ENCODE results near the gene TGM4. TPM values are rescaled to one million over a fixed set of nuclear protein-coding genes. Genes with fewer than 3 reads are reported as not detected.
"Not testable (repeated sequence)": the region's sequence is repeated elsewhere in the genome, so short reads cannot be mapped to it uniquely, and the experiment has no call there.

The TGM4 gene
- polyA plus RNA-seq, 1 donor: 0.04 TPM

DNA sequence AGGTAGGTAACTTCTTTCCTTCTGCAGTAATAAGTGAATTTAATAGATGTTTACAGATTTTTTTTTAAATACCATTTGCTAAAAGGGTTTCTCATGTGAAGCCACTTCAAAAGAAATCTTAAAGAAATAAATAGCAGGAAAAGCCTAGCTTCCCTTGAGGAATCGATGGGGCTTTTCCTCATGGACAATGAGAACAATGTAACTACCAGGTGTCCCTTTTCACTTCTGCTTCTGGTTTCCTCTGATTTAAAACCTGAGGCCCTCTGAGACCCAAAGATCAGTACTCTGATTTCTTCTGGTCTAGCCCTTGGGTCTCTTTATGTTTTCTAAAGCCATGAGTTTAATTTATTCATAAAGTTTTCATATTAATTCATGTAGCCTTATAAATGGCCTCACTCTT lies 25.8 kb upstream of the TGM4 start:
- Histone ChIP-seq H3K36me3 (ENCODE audit: control insufficient read depth, insufficient read depth, low read length) (peaks cover 5% of the 10 kb centered on the region), H3K27me3 (ENCODE audit: control insufficient read depth, insufficient read depth, low read length) (no peaks in the 10 kb centered on the region), H3K4me3 (ENCODE audit: low read length) (no peak overlapping the region), H3K4me1 (ENCODE audit: control insufficient read depth, insufficient read depth, low read length) (no peaks in the 10 kb centered on the region), H3K9me3 (ENCODE audit: control insufficient read depth, low read depth, low read length) (no peaks in the 10 kb centered on the region), H3K27ac (ENCODE audit: low read length) (no peak overlapping the region)
- no peak for DNase-seq
- 83% methylated on average over 1 of the region's 1 CpG for WGBS (ENCODE audit: insufficient coverage, low lambda C conversion rate)

DNA sequence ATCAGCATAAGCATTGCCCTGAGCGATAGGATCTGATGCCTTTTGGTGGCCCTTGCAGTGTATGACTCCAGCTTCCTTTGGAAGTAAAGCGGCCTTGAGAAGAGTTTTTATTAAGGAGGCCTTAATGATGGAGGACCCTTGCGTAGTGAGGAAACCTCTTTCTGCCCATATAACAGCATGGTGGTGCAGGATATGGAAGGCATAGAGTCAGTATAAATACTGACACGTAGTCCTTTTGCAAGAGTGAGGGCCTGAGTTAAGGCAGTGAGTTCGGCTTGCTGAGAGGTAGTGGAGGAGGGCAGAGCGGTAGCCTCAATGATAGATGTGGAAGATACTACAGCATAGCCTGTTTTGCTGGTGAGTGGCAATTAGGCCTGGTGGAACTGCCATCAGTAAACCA lies 17.7 kb upstream of the TGM4 start:
- no CpG with 5 or more reads among the region's 6 CpGs for WGBS (ENCODE audit: insufficient coverage, low lambda C conversion rate)
- H3K4me3 ChIP-seq (ENCODE audit: low read length); H3K27me3 ChIP-seq (ENCODE audit: control insufficient read depth, insufficient read depth, low read length); H3K4me1 ChIP-seq (ENCODE audit: control insufficient read depth, insufficient read depth, low read length); H3K27ac ChIP-seq (ENCODE audit: low read length); H3K36me3 ChIP-seq (ENCODE audit: control insufficient read depth, insufficient read depth, low read length); H3K9me3 ChIP-seq (ENCODE audit: control insufficient read depth, low read depth, low read length); DNase-seq: not testable (repeated sequence)

DNA sequence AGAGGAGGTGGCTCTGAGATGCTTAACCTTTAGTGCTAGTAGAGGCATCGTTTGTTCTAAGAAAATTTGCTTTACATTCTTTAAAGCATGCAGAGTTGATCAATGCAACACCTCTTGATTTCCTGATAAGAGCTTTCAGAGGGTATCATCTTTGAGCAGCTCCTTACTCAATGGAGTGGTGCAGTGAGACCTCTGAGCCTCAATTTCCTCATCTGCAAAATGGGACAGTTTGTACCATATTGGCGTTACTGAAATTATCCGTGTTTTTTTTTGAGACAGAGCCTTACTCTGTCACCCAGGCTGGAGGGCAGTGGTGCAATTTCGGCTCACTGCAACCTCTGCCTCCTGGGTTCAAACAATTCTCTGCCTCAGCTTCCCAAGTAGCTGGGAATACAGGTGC lies 14.3 kb upstream of the TGM4 start:
- peaks cover 3% of the 10 kb centered on the region for H3K36me3 ChIP-seq (ENCODE audit: control insufficient read depth, insufficient read depth, low read length)
- no CpG with 5 or more reads among the region's 4 CpGs for WGBS (ENCODE audit: insufficient coverage, low lambda C conversion rate)
- DNase-seq: no peak
- H3K27ac ChIP-seq (ENCODE audit: low read length): no peak overlapping the region
- no peaks in the 10 kb centered on the region for H3K9me3 ChIP-seq (ENCODE audit: control insufficient read depth, low read depth, low read length)
- H3K4me1 ChIP-seq (ENCODE audit: control insufficient read depth, insufficient read depth, low read length): peaks cover 6% of the 10 kb centered on the region
- no peak overlapping the region for H3K4me3 ChIP-seq (ENCODE audit: low read length)
- no peaks in the 10 kb centered on the region for H3K27me3 ChIP-seq (ENCODE audit: control insufficient read depth, insufficient read depth, low read length)

DNA sequence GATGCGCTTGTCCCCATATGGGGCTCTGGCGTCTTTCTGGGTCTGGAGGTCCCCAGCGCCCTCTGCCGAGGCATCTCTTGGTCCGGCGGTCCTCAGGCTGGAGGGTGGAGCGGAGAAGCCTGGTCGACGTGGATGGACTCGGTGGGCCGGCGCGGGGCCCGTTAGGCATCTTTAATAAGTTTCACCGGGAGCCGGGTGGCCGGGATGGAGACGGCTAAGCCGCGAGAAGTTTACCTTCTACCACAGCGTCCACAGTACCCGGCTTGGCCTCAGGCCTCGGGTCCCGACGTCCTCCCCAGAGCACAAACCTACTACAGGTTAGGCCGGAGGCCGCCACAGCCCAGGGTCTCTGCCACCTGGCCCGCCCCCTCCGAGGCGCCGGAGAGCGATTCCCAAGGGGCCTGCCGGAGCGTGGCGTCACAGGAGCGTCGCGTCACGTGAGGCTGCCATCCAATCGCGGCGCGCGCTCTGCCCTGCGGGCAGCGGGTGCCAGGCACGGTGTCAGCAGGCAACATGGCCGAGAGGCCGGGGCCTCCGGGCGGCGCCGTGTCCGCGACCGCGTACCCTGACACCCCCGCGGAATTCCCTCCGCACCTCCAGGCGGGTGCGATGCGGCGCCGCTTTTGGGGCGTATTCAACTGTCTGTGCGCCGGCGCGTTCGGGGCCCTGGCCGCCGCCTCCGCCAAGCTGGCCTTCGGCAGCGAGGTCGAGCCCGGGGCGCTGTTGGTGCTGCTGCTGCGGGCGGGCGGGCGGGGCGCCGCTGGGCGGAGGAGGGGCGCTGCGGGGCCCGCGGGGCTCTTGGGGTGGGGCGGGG lies 12.8 kb upstream of the TGM4 start, which contains the start of gene TMEM42:
Gene TMEM42, plus strand, starts transcription at position 501 of the 814 bp plus-strand sequence. Its CDS starts 13 bp downstream, at position 514.
- H3K9me3 ChIP-seq (ENCODE audit: control insufficient read depth, low read depth, low read length): no peaks in the 10 kb centered on the region
- DNase-seq: peak; percentile 90 to 95
- peak within 1 kb of the TSS; percentile 80 for H3K27ac ChIP-seq (ENCODE audit: low read length)
- peak within 1 kb of the TSS; percentile 63 for H3K4me3 ChIP-seq (ENCODE audit: low read length)
- no CpG with 5 or more reads among the region's 91 CpGs for WGBS (ENCODE audit: insufficient coverage, low lambda C conversion rate)
- H3K4me1 ChIP-seq (ENCODE audit: control insufficient read depth, insufficient read depth, low read length): peaks cover 6% of the 10 kb centered on the region
- peaks cover 7% of the 10 kb centered on the region for H3K36me3 ChIP-seq (ENCODE audit: control insufficient read depth, insufficient read depth, low read length)
- H3K27me3 ChIP-seq (ENCODE audit: control insufficient read depth, insufficient read depth, low read length): no peaks in the 10 kb centered on the region

DNA sequence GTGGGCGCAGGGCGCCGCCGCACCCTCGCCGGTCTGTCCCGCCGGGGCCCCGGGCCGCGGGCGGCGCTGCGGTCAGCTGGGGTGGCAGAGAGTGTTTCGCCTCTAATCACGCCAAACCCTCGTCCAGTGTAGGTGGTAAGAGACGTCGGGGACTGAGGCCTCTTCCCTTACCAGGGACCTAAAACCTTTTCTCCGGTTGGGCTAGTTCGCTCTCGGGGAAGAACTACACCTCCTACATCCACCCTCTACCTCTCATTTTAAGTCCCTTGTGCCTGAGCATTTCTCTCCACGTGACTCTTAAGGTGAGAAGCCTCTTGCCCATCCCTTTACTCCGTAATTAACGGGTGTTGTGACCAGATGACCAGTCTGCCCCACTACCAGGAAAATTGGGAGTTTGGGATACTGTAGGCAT lies 12.2 kb upstream of the TGM4 start:
- Histone ChIP-seq H3K27me3 (ENCODE audit: control insufficient read depth, insufficient read depth, low read length) (no peaks in the 10 kb centered on the region), H3K36me3 (ENCODE audit: control insufficient read depth, insufficient read depth, low read length) (peaks cover 7% of the 10 kb centered on the region), H3K4me1 (ENCODE audit: control insufficient read depth, insufficient read depth, low read length) (peaks cover 6% of the 10 kb centered on the region), H3K27ac (ENCODE audit: low read length) (peak overlapping the region; percentile 68), H3K9me3 (ENCODE audit: control insufficient read depth, low read depth, low read length) (no peaks in the 10 kb centered on the region), H3K4me3 (ENCODE audit: low read length) (peak overlapping the region; percentile 63)
- WGBS (ENCODE audit: insufficient coverage, low lambda C conversion rate): no CpG with 5 or more reads among the region's 25 CpGs
- DNase-seq: peak; percentile 12 to 70

DNA sequence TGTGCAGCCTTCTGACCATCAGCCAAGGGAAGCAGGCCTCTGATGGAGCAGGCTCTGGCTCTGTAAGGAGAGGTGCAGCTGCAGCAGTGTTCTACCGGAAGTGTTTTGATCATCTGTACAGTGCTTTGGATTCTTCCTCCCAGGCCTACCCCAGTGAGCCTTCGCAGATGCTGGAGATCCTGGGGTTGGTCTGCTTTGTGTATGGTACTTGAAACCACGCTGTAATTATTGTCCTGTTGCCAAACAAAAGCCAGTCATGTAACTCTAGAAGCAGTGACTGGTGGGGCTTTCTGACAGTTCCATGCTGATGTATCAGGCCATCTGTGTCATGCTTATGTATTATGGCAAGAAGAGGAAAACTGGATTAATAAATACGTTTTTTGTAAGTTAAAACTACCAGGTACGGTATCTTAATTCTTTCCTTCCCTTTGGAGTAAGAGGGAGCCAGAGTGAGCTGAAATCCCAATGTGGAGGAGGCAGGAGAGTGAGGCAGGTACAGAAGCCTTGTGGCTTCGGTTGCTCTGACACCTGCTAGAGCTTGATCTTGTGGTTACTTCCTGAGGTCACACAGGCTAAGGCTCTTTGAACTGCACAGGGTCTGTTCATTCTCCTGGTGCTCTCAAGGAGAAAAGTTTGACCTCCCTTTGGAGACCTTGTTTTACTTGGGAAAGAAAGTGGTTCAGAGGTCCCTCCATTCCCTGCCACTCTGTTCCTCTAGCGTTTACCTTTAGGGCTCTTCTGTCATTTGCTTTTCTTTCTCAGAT lies 9.0 kb upstream of the TGM4 start:
- Histone ChIP-seq H3K9me3 (ENCODE audit: control insufficient read depth, low read depth, low read length) (no peaks in the 10 kb centered on the region), H3K4me1 (ENCODE audit: control insufficient read depth, insufficient read depth, low read length) (peaks cover 6% of the 10 kb centered on the region), H3K27me3 (ENCODE audit: control insufficient read depth, insufficient read depth, low read length) (no peaks in the 10 kb centered on the region), H3K27ac (ENCODE audit: low read length) (no peak overlapping the region), H3K36me3 (ENCODE audit: control insufficient read depth, insufficient read depth, low read length) (peaks cover 7% of the 10 kb centered on the region), H3K4me3 (ENCODE audit: low read length) (no peak overlapping the region)
- WGBS (ENCODE audit: insufficient coverage, low lambda C conversion rate): 78% methylated on average over 1 of the region's 7 CpGs
- DNase-seq: no peak

DNA sequence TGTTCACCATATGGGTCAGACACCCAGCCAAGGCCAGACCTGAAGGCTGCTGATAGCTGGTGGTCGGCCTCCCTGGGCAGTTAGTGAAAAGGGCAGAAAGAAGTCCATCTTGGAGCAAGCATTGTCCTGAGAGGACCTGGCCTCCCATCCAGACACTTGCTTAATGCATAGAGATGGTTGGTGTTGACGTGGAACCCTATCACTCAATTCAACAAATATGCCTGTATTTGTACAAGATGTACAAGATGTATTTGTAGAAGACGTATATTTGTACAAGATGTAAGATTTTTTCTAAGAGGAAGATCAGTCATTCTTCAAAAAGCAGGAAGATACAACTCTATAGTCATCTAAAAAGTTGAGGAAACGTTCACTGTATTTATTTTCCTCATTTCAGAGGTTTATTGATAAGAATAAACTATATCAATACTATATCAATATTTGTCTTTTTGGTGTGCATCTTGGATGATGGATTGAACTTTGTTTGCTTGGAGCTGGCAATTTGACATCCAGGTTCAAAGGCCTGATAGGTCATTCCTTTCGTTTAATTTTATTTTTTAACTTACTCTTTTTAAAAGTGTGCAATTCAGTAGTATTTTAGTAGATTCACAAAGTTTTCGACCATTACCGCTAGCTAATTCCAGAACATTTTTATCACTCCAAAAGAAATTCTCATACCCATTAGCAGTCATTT lies 6.8 kb upstream of the TGM4 start:
- H3K4me1 ChIP-seq (ENCODE audit: control insufficient read depth, insufficient read depth, low read length): peaks cover 3% of the 10 kb centered on the region
- H3K36me3 ChIP-seq (ENCODE audit: control insufficient read depth, insufficient read depth, low read length): peaks cover 7% of the 10 kb centered on the region
- H3K4me3 ChIP-seq (ENCODE audit: low read length): no peak overlapping the region
- no peak for DNase-seq
- WGBS (ENCODE audit: insufficient coverage, low lambda C conversion rate): 100% methylated on average over 3 of the region's 7 CpGs
- no peaks in the 10 kb centered on the region for H3K27me3 ChIP-seq (ENCODE audit: control insufficient read depth, insufficient read depth, low read length)
- no peaks in the 10 kb centered on the region for H3K9me3 ChIP-seq (ENCODE audit: control insufficient read depth, low read depth, low read length)
- H3K27ac ChIP-seq (ENCODE audit: low read length): no peak overlapping the region

DNA sequence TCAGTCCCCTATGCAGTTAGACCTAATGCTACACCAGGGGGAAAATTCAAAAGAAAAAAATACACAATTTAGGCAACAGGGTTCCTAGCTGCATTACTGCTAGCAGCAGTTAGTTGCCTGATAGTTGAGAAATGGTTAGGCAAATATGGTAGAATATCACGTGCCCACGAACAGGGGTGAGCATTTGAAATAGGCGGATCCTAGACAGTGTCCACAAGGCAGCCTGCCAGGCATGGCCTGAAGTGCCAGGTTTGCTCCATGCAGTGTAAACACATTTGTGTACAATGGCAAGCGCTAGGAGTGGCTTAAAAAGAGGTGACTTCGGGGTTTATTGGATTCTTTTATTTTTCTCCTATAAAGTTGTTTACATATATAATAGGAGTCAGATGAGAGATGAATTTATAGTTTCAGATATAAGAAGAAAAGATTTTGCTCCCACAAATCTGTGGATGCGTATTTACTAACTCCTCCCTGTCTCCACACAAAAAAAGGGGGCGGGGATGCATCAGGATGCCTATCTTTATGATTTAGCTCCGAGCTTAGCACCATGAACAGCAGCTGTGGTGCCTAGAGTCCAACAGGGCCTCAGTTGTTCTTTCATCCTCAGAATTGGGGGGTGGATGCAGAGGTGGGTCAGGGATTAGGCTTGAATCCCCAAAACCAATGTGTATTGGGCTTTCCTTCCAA lies 3.9 kb upstream of the TGM4 start:
- Histone ChIP-seq H3K36me3 (ENCODE audit: control insufficient read depth, insufficient read depth, low read length) (no peaks in the 10 kb centered on the region), H3K9me3 (ENCODE audit: control insufficient read depth, low read depth, low read length) (no peaks in the 10 kb centered on the region), H3K27me3 (ENCODE audit: control insufficient read depth, insufficient read depth, low read length) (no peaks in the 10 kb centered on the region), H3K4me1 (ENCODE audit: control insufficient read depth, insufficient read depth, low read length) (no peaks in the 10 kb centered on the region), H3K27ac (ENCODE audit: low read length) (no peak overlapping the region), H3K4me3 (ENCODE audit: low read length) (no peak overlapping the region)
- 50% methylated on average over 2 of the region's 8 CpGs for WGBS (ENCODE audit: insufficient coverage, low lambda C conversion rate)
- DNase-seq: no peak

DNA sequence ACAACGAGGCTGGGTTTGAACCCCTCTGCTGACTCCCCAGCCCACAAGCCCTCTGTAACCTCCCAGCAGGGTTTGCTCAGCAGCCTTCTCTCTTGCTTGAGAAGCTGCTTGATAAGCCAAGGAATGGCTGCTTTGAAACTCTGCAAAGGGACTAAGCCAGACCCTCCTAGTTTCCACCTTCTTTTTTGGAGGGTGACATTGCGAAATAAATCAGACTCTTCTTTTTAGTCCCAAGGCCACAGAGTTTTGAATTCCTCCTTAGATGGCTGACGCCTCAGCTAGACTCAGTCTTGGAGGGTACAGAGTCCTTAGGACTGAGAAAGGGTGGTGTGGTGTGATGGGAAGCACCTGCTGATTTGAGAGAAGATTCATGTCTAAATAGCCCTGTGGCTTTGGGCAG lies 1.2 kb downstream of the TGM4 start:
- H3K4me1 ChIP-seq (ENCODE audit: control insufficient read depth, insufficient read depth, low read length): no peaks in the 10 kb centered on the region
- no peak overlapping the region for H3K4me3 ChIP-seq (ENCODE audit: low read length)
- no CpG with 5 or more reads among the region's 3 CpGs for WGBS (ENCODE audit: insufficient coverage, low lambda C conversion rate)
- no peaks in the 10 kb centered on the region for H3K9me3 ChIP-seq (ENCODE audit: control insufficient read depth, low read depth, low read length)
- no peak overlapping the region for H3K27ac ChIP-seq (ENCODE audit: low read length)
- DNase-seq: no peak
- no peaks in the 10 kb centered on the region for H3K27me3 ChIP-seq (ENCODE audit: control insufficient read depth, insufficient read depth, low read length)
- no peaks in the 10 kb centered on the region for H3K36me3 ChIP-seq (ENCODE audit: control insufficient read depth, insufficient read depth, low read length)

DNA sequence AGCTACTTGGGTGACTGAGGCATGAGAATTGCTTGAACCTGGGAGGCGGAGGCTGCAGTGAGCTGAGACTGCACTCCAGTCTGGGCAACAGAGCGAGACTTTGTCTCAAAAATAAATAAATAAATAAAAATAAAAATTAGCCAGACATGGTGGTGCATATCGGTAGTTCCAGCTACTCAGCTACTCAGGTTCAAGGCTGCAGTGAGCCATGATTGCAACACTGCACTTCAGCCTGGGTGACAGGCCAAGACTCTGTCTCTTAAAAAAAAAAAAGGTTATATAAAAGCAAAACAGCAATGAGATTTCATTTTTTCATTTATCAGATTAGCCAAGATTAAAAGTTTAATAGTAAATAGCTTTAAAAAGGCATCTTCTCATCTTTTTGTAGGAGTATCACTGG lies 2.9 kb downstream of the TGM4 start:
- Histone ChIP-seq H3K27ac (ENCODE audit: low read length) (no peak overlapping the region), H3K9me3 (ENCODE audit: control insufficient read depth, low read depth, low read length) (no peaks in the 10 kb centered on the region), H3K36me3 (ENCODE audit: control insufficient read depth, insufficient read depth, low read length) (no peaks in the 10 kb centered on the region), H3K27me3 (ENCODE audit: control insufficient read depth, insufficient read depth, low read length) (no peaks in the 10 kb centered on the region), H3K4me1 (ENCODE audit: control insufficient read depth, insufficient read depth, low read length) (no peaks in the 10 kb centered on the region), H3K4me3 (ENCODE audit: low read length) (no peak overlapping the region)
- no peak for DNase-seq
- WGBS (ENCODE audit: insufficient coverage, low lambda C conversion rate): 100% methylated on average over 1 of the region's 3 CpGs
